ENCODE results near the gene RSPO4. TPM values are rescaled to one million over a fixed set of nuclear protein-coding genes. Genes with fewer than 3 reads are reported as not detected.

RSPO4 gene
- total and polyA plus RNA-seq, 2 donors (not counting 3 experiments of a cell fraction or from before 2014, with no cell fraction given) = not detected

GRCh38 chr20:992801-993535 is 9.1 kb downstream of the RSPO4 start:
- no TSS peak for BruUV-seq (replicated peaks)
- Histone ChIP-seq H3K9me1 (replicated peaks; ENCODE audit: control insufficient read depth, extremely low read depth, insufficient read depth, low read length) (no peaks in the 10 kb centered on the region), H3K4me2 (ENCODE audit: insufficient read depth, low read length) (no peak overlapping the region), H3K27ac (ENCODE audit: insufficient read depth, low read depth, low read length) (no peak overlapping the region), H3K79me2 (ENCODE audit: control insufficient read depth, insufficient read depth, low read length) (no peaks in the 10 kb centered on the region), H3K4me1 (ENCODE audit: control insufficient read depth, extremely low read depth, insufficient read depth, low read length) (no peaks in the 10 kb centered on the region), H3K4me3 (replicated peaks in 1 of 3; ENCODE audit: insufficient read depth in 1 of 3, low read depth in 1 of 3, low read length in 3 of 3) (no peak overlapping the region), H3K27me3 (ENCODE audit: control insufficient read depth in 2 of 2, insufficient read depth in 2 of 2, low read length in 2 of 2) (peaks cover 0 to 3% of the 10 kb centered on the region in 2 experiments), H4K20me1 (replicated peaks; ENCODE audit: control insufficient read depth, extremely low read depth, insufficient read depth, low read length) (no peaks in the 10 kb centered on the region), H3K9me3 (replicated peaks; ENCODE audit: control insufficient read depth, insufficient read depth, low read length) (no peaks in the 10 kb centered on the region), H3K9ac (replicated peaks; ENCODE audit: extremely low read depth, insufficient read depth, low read length) (no peak overlapping the region), H3K36me3 (ENCODE audit: control insufficient read depth in 2 of 2, extremely low read depth in 1 of 2, insufficient read depth in 2 of 2, low read length in 2 of 2) (no peaks in the 10 kb centered on the region), H2AFZ (ENCODE audit: low read depth, low read length) (no peak overlapping the region)
- DNase-seq (ENCODE audit: low read depth, low spot score) (no peak), FAIRE-seq (no peak)
- ChIA-PET POLR2A (no interaction called here), CTCF (no interaction called here)
- dilution Hi-C loops (cut with MboI; ENCODE audit: extremely low pct_ligation_motif_present, low sequenced_read_pairs) (no loop called here), intact Hi-C loops (cut with micrococcal nuclease) (no loop called here)
- no peak for TF ChIP-seq GATA2 (IDR thresholded peaks at IDR 0.05; ENCODE audit: insufficient read depth, insufficient read length, low read depth, low read length)

- no peaks in the 10 kb centered on the region for H3K9me1 ChIP-seq (replicated peaks; ENCODE audit: control insufficient read depth, extremely low read depth, insufficient read depth, low read length)
- no peaks in the 10 kb centered on the region for H3K36me3 ChIP-seq (ENCODE audit: control insufficient read depth in 2 of 2, extremely low read depth in 1 of 2, insufficient read depth in 2 of 2, low read length in 2 of 2)
- TF ChIP-seq POLR2AphosphoS5 (IDR thresholded peaks at IDR 0.05; ENCODE audit: insufficient read depth, low read depth, low read length) = no peak
- no TSS peak for BruUV-seq (replicated peaks)
- FAIRE-seq (no peak), DNase-seq (ENCODE audit: low read depth, low spot score) (no peak)
- dilution Hi-C loops (cut with MboI; ENCODE audit: extremely low pct_ligation_motif_present, low sequenced_read_pairs) (no loop called here), intact Hi-C loops (cut with micrococcal nuclease) (no loop called here)
- no peak overlapping the region for H3K27ac ChIP-seq (ENCODE audit: insufficient read depth, low read depth, low read length)
- H4K20me1 ChIP-seq (replicated peaks; ENCODE audit: control insufficient read depth, extremely low read depth, insufficient read depth, low read length) = no peaks in the 10 kb centered on the region
- H3K79me2 ChIP-seq (ENCODE audit: control insufficient read depth, insufficient read depth, low read length) = no peaks in the 10 kb centered on the region
- H3K9ac ChIP-seq (replicated peaks; ENCODE audit: extremely low read depth, insufficient read depth, low read length) = no peak overlapping the region
- H3K4me1 ChIP-seq (ENCODE audit: control insufficient read depth, extremely low read depth, insufficient read depth, low read length) = no peaks in the 10 kb centered on the region
- ChIA-PET POLR2A (no interaction called here), CTCF (no interaction called here)
- H3K9me3 ChIP-seq (replicated peaks; ENCODE audit: control insufficient read depth, insufficient read depth, low read length) = no peaks in the 10 kb centered on the region
- H3K4me3 ChIP-seq (replicated peaks in 1 of 3; ENCODE audit: insufficient read depth in 1 of 3, low read depth in 1 of 3, low read length in 3 of 3) = no peak overlapping the region
- H3K4me2 ChIP-seq (ENCODE audit: insufficient read depth, low read length) = no peak overlapping the region
- H2AFZ ChIP-seq (ENCODE audit: low read depth, low read length) = no peak overlapping the region
- peaks cover 0 to 3% of the 10 kb centered on the region in 2 experiments for H3K27me3 ChIP-seq (ENCODE audit: control insufficient read depth in 2 of 2, insufficient read depth in 2 of 2, low read length in 2 of 2)
Measured at GRCh38 chr20:991850-992249, 10.3 kb downstream of the RSPO4 start.
